ES-I3 (cell line): Measurements from ENCODE around the gene POMP.

Experiments
- H3K36me3 ChIP-seq: 2 replicates; pipeline ENCODE4 v1.6.1; 2013; ENCODE audit warnings: mild to moderate bottlenecking, low read length, control low read depth, moderate library complexity; ENCODE audit not compliant: insufficient read depth
- H3K4me1 ChIP-seq: 2 replicates; pipeline ENCODE4 v1.6.1; 2013; ENCODE audit warnings: mild to moderate bottlenecking, control low read depth, low read length; ENCODE audit not compliant: insufficient read depth
- H3K9ac ChIP-seq: 2 replicates; pipeline ENCODE4 v1.6.1; 2013; ENCODE audit warnings: low read depth, mild to moderate bottlenecking, low read length, moderate library complexity
- H3K9me3 ChIP-seq: 2 replicates; pipeline ENCODE4 v1.6.1; 2013; ENCODE audit warnings: mild to moderate bottlenecking, low read length, moderate library complexity; ENCODE audit not compliant: control insufficient read depth, insufficient read depth

Gene POMP, protein sequence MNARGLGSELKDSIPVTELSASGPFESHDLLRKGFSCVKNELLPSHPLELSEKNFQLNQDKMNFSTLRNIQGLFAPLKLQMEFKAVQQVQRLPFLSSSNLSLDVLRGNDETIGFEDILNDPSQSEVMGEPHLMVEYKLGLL

GRCh38 chr13:28658796-28659620, at the start of gene POMP:
POMP (plus strand) TSS chr13:28659130; CDS start chr13:28659185, 55 bp downstream.
- Histone ChIP-seq H3K36me3 (no peaks in the 10 kb centered on the region), H3K4me1 (peaks cover 17% of the 10 kb centered on the region), H3K9ac (peak within 1 kb of the TSS; percentile 94), H3K9me3 (no peaks in the 10 kb centered on the region)

DNA sequence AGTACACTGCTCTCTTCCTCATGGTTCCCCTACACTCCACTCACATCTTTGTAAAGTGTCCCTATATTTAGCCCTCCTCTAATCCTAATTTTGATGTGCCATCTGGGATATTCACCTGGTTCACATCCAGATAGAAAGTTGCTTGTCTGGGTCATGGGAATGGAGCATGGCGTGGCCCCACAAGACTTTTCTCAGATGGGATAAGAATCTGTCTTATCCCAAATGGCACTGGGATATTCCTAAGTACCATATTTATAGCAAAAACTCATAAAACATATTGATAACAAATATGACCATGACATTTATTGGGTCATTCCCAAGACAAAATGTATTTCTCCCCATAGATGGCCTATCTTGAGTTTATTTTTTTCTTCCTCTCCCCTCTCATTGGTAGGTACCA, 49.5 kb upstream of the POMP start:
- Histone ChIP-seq H3K9me3 (no peaks in the 10 kb centered on the region), H3K36me3 (no peaks in the 10 kb centered on the region), H3K9ac (no peak overlapping the region), H3K4me1 (no peaks in the 10 kb centered on the region; the same call in 1 of the 2 replicates)

GRCh38 chr13:28609926-28610325, 49.0 kb upstream of the POMP start:
- H3K36me3 ChIP-seq: no peaks in the 10 kb centered on the region
- H3K9me3 ChIP-seq: no peaks in the 10 kb centered on the region
- H3K9ac ChIP-seq: no peak overlapping the region
- no peaks in the 10 kb centered on the region; the same call in 1 of the 2 replicates for H3K4me1 ChIP-seq

GRCh38 chr13:28610996-28611395, 47.9 kb upstream of the POMP start:
- no peaks in the 10 kb centered on the region for H3K36me3 ChIP-seq
- no peak overlapping the region for H3K9ac ChIP-seq
- H3K4me1 ChIP-seq: no peaks in the 10 kb centered on the region; the same call in 1 of the 2 replicates
- no peaks in the 10 kb centered on the region for H3K9me3 ChIP-seq

DNA sequence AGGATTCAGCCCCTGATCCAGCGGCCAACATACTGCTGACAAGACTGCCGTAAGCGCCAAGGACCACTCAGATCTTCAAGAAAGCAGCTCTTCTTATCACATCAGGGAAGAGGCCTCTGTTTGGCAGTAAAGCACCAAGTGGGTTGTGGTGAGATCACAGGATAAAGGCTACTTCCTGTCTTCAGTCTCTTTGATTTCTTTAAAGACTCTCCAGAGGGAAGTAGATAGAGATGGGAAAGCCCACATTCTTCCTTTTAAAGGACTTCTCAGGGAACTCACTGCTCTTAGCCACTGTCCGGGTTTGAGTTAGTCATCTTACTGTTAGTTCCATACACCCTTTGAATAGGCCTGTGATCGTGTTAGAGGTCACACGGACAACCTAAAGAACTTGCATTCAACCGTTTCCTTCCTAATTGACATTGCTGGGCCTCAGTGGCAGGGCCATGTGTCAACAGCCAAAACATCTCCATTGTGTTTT, 47.2 kb upstream of the POMP start:
- Histone ChIP-seq H3K36me3 (no peaks in the 10 kb centered on the region), H3K9ac (no peak overlapping the region), H3K9me3 (no peaks in the 10 kb centered on the region), H3K4me1 (no peaks in the 10 kb centered on the region; the same call in 1 of the 2 replicates)

DNA sequence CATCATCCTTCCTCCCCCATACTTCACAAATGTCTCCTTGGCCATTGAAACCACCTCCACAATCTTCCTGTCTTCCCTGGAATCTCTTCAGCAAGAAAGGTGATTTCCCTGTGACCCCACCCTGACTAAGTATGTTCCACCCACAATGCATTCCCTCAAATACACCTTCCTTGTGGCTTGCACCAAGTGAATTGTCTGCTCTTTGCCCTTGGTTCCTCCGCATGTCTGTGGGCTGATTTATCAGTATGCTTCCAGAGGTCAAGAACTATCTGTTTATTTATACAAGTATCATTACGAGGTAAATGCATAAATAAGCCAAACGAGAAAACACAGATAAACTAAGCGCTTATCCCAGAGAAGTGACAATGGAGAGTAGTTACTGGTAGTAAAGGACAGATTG, 45.4 kb upstream of the POMP start:
- Histone ChIP-seq H3K9me3 (no peaks in the 10 kb centered on the region), H3K9ac (no peak overlapping the region), H3K4me1 (no peaks in the 10 kb centered on the region), H3K36me3 (no peaks in the 10 kb centered on the region)

DNA sequence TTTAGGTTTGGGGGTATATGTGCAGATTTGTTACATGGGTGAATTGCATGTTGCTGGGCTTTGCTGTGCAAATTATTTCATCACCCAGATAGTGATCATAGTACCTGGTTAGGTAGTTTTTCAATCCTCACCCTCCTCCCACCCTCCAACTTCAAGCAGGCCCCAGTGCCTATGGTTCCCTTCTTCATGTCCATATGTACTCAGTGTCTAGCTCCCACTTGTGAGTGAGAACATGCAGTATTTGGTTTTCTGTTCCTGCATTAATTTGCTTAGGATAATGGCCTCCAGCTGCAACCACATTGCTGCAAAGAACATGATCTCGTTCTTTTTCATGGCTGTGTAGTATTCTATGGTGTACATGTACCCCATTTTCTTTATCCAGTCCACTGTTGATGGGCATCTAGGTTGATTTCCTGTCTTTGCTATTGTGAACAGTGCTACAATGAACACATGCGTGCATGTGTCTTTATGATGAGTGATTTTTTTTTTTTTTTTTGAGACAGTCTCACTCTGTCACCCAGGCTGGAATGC, 42.9 kb upstream of the POMP start:
- Histone ChIP-seq H3K9me3 (no peaks in the 10 kb centered on the region), H3K4me1 (no peaks in the 10 kb centered on the region), H3K36me3 (no peaks in the 10 kb centered on the region), H3K9ac (no peak overlapping the region)

- Histone ChIP-seq H3K4me1 (no peaks in the 10 kb centered on the region), H3K9ac (no peak overlapping the region), H3K9me3 (no peaks in the 10 kb centered on the region), H3K36me3 (no peaks in the 10 kb centered on the region)
These were observed 40.5 kb upstream of the POMP start for GRCh38 chr13:28618230-28618994.

DNA sequence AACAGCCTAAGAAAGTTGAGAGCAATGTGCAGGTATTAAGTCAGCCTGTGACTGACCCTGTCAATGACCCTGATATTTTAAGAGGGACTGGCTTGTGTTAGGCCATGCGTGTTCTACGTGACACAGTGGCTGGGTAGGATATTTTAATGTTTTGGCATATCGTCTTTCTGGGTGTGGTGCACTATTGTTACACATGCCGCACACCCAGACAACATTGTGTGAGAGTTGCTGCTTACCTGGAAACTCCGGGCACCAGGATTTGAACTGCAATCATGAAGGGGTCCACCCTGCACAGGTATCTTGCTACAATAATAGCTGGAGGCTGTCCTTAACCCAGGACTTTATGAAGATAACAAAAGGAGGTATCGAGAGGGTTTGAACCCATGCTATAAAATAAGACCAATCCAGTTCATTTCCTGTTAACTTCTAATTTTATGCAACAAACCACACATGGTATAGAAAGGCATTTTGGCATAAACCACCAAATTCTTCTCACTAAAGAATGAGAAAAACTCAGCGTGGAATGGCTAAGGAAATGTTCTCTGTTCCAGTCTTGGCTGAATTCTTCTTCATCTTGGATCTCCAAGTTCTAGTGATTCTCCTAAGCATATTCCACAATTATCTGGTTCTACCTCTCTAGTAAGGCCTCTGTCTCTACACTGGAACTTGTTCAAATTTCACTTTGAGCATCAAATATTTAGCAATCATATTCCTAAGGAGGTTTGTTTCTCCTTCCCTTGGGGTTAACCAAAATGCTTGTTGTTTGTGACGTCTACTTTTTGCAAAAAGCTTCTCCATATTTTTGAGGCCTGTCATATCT, 38.7 kb upstream of the POMP start:
- H3K9ac ChIP-seq: no peak overlapping the region
- H3K9me3 ChIP-seq: no peaks in the 10 kb centered on the region
- no peaks in the 10 kb centered on the region for H3K36me3 ChIP-seq
- peaks cover 12% of the 10 kb centered on the region; the same call in 1 of the 2 replicates for H3K4me1 ChIP-seq

GRCh38 chr13:28621449-28621848, 37.5 kb upstream of the POMP start:
- H3K36me3 ChIP-seq: no peaks in the 10 kb centered on the region
- H3K9ac ChIP-seq: no peak overlapping the region
- H3K4me1 ChIP-seq: peaks cover 12% of the 10 kb centered on the region; the same call in 1 of the 2 replicates
- no peaks in the 10 kb centered on the region for H3K9me3 ChIP-seq

DNA sequence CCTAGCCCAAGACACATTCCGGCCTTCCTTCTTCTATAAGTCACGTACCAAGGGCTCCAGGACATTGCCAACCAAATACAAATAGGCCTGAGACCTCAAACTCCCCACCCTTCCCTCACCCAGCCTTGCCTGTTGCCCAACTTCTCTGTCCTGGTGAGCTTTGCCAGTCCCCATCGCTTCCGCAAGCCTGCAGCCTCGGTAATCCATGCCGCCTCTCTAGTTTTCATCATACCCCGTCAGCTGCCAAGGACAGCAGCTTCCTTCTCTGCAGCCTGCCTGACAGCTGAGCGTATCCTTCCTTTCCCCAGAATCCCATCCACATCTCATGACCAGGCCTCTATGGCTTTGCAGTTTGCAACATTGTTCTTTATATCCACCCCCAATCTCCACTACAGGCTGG, 36.6 kb upstream of the POMP start:
- H3K36me3 ChIP-seq: no peaks in the 10 kb centered on the region
- no peaks in the 10 kb centered on the region for H3K9me3 ChIP-seq
- H3K4me1 ChIP-seq: peaks cover 12% of the 10 kb centered on the region; the same call in 1 of the 2 replicates
- H3K9ac ChIP-seq: no peak overlapping the region

DNA sequence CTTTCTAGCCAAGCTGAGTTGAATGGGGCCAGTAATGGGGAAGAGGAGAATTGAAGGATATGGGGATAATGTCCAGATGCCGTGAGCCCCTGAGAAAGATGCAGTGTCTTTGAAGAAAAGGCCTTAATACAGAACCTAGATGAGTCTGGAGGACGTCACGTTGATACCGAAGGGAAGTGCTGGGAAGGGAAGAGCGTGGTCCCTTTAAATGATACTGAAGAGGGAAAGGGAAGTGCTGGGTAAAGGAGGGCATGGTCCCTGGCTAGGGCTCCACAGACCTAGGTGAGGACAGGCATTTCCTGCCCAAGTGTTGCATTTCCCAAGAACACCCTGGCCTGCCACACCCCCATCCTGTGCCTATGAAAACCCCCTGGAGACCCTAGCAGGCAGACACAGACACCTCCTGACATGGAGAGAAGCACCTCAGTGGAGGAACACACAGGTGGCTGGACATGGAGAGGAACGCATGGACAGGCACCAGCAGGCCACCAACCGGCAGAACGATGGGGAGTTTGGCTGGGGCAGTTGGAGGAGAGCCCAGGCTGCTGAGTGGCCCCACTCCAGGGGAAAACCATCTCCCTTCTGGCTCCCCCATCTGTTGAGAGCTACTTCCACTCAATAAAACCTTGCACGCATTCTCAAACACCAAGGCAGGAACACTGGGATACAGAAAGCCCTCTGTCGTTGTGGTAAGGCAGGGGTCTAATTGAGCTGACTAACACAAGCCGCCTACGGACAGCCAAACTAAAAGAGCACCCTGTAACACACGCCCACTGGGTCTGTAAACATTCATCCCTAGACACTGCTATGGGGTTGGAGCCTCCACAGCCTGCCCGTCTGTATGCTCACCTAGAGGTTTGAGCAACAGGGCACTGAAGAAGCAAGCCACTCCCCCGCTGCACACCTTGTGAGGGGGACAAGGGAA, 34.9 kb upstream of the POMP start:
- Histone ChIP-seq H3K9me3 (no peaks in the 10 kb centered on the region), H3K4me1 (peaks cover 12% of the 10 kb centered on the region; the same call in 1 of the 2 replicates), H3K9ac (no peak overlapping the region), H3K36me3 (no peaks in the 10 kb centered on the region)
